Stomach (tissue), 4 donors: ENCODE measurements around the gene FUT9.
A peak's percentile ranks its signal among the peaks of the same experiment; 100 is the strongest.

Experiments used
- EP300 ChIP-seq: sonication (generic); formaldehyde crosslinking; IDR thresholded peaks from one replicate; pipeline ENCODE4 v1.6.1; 2017; ENCODE audit warnings: antibody characterized with exemption
- TF ChIP-seq, protein P1 (sequence below), 7 experiments: fragments of 450-650 bp in 4 of 7; fragments of 200-600 bp in 3 of 7; sonication (generic) in 3 of 7; IDR thresholded peaks; one replicate each; pipeline ENCODE4 v1.5.1; 2016 to 2019; ENCODE audit warnings: antibody characterized with exemption in 7 of 7, control low read depth in 2 of 7, mild to moderate bottlenecking in 1 of 7

DNA sequence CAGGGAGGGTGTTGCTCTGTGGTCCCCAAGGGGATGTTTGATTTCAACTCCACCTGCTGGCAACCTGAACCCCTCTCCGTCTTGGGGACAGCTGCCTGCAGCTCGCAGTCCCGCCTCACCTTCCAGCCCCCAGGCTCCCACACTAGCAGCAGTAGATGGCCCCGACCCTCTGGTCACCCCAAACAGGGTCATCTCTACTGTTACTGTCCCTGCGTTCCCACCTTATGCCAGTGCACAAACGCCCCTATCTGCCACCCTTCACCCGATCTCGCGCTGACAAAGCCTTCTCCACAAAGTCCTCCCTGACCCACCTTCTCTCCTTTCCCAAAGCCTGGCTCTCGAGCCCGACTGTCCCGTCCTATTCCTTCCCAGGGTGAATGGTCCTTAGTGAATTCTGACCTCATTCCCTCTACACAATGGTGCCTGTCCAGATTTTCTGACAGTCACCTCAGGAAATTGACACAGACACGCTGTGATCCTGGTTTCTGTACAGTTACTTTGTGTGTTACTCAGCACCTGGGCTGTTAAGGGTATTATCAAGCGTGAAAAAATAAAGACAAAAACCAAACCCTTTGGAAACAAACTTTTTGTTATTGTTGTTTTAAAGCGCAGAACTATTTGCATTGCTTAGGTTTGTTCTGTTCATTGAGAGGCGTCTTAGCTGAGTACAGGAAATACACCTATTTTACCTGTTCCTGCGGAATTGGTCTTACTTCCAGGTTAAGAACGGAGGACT, 728 bp downstream of the FUT9 start:
- TF ChIP-seq, protein P1, sequence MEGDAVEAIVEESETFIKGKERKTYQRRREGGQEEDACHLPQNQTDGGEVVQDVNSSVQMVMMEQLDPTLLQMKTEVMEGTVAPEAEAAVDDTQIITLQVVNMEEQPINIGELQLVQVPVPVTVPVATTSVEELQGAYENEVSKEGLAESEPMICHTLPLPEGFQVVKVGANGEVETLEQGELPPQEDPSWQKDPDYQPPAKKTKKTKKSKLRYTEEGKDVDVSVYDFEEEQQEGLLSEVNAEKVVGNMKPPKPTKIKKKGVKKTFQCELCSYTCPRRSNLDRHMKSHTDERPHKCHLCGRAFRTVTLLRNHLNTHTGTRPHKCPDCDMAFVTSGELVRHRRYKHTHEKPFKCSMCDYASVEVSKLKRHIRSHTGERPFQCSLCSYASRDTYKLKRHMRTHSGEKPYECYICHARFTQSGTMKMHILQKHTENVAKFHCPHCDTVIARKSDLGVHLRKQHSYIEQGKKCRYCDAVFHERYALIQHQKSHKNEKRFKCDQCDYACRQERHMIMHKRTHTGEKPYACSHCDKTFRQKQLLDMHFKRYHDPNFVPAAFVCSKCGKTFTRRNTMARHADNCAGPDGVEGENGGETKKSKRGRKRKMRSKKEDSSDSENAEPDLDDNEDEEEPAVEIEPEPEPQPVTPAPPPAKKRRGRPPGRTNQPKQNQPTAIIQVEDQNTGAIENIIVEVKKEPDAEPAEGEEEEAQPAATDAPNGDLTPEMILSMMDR (IDR thresholded peaks at IDR 0.05) = peak in 1 of 7 experiments; percentile 11
- no peak for TF ChIP-seq EP300
